HG03439 (cell line): ENCODE data around the gene TNXB.
"Not testable (repeated sequence)": the region's sequence is repeated elsewhere in the genome, so short reads cannot be mapped to it uniquely, and the experiment has no call there.

Source experiments
- ATAC-seq: cut with Tn5 transposase; IDR thresholded peaks from one replicate; pipeline ENCODE4 v1.9.1; 2021; ENCODE audit warnings: mild to moderate bottlenecking, moderate library complexity; ENCODE audit not compliant: unreplicated experiment

The TNXB gene

GRCh38 chr6:32113386-32114352 is 4.5 kb upstream of the TNXB start:
- no peak for ATAC-seq

GRCh38 chr6:32112431-32112980 is 3.4 kb upstream of the TNXB start:
- no peak for ATAC-seq

- ATAC-seq, result no peak
Observed at GRCh38 chr6:32111424-32112066, 2.4 kb upstream of the TNXB start.

GRCh38 chr6:32110632-32111031 is 1.5 kb upstream of the TNXB start:
- ATAC-seq, result no peak

GRCh38 chr6:32109765-32110160 is 625 bp upstream of the TNXB start:
- no peak for ATAC-seq

GRCh38 chr6:32108727-32109113 is 418 bp downstream of the TNXB start:
- ATAC-seq, result no peak

GRCh38 chr6:32108094-32108627 is 977 bp downstream of the TNXB start:
- no peak for ATAC-seq

GRCh38 chr6:32107406-32107805 is 1.7 kb downstream of the TNXB start:
- no peak for ATAC-seq

GRCh38 chr6:32105433-32105832 is 3.7 kb downstream of the TNXB start:
- no peak for ATAC-seq

GRCh38 chr6:32102255-32102654 is 6.9 kb downstream of the TNXB start:
- ATAC-seq, result no peak

- ATAC-seq, result not testable (repeated sequence)
Observed at GRCh38 chr6:32100251-32100650, 8.9 kb downstream of the TNXB start.

- no peak for ATAC-seq
Observed at GRCh38 chr6:32097364-32097763, 11.8 kb downstream of the TNXB start.

- ATAC-seq, result no peak
Observed at GRCh38 chr6:32096394-32097258, 12.5 kb downstream of the TNXB start.

- ATAC-seq, result no peak
Observed at GRCh38 chr6:32096087-32096393, 13.1 kb downstream of the TNXB start.

GRCh38 chr6:32095338-32096086 is 13.6 kb downstream of the TNXB start:
- no peak for ATAC-seq

GRCh38 chr6:32092760-32093497 is 16.2 kb downstream of the TNXB start:
- ATAC-seq, result no peak

- ATAC-seq, result no peak
Observed at GRCh38 chr6:32089082-32089828, 19.9 kb downstream of the TNXB start.

- ATAC-seq, result no peak
Observed at GRCh38 chr6:32088487-32089049, 20.6 kb downstream of the TNXB start.
